SU-DHL-6 (cell line): ENCODE data around the gene WWOX.

Source experiments
- CTCF ChIP-seq: fragments of 200-600 bp; sonication (generic); IDR thresholded peaks from one replicate; pipeline ENCODE4 v1.5.1; 2017; ENCODE audit warnings: antibody characterized with exemption, mild to moderate bottlenecking, low read length, moderate library complexity; ENCODE audit not compliant: insufficient read depth, poor library complexity, severe bottlenecking
- EZH2phosphoT487 ChIP-seq: fragments of 200-600 bp; sonication (generic), shearing (Covaris generic); conservative IDR thresholded peaks from 2 replicates; pipeline ENCODE4 v1.6.1; 2018; ENCODE audit warnings: mild to moderate bottlenecking, antibody characterized with exemption, low read length, moderate library complexity, mixed read lengths

- TF ChIP-seq CTCF (no peak), EZH2phosphoT487 (no peak)
These were observed 994.1 kb downstream of the WWOX start for GRCh38 chr16:79093554-79093967.
